Lower lobe of right lung (tissue), 2 donors: ENCODE measurements around the gene CADM1. TPM values are rescaled to one million over a fixed set of nuclear protein-coding genes. Genes with fewer than 3 reads are reported as not detected.

ENCODE experiments used
- ATAC-seq, 2 donors: fragments of 200-7000 bp; cut with Tn5 transposase; one replicate each; pipeline ENCODE4 v1.9.1; 2020 to 2022; ENCODE audit warnings: mild to moderate bottlenecking in 2 of 2, moderate library complexity in 2 of 2
- DNase-seq: peaks from one replicate; pipeline ENCODE4 v3.0.0-alpha.2; 2020
- H3K27ac ChIP-seq: fragments of 200-600 bp; one replicate; pipeline ENCODE4 v1.8.0; 2022
- H3K27me3 ChIP-seq: fragments of 200-600 bp; one replicate; pipeline ENCODE4 v1.8.0; 2022; ENCODE audit warnings: low read depth
- H3K36me3 ChIP-seq: fragments of 200-600 bp; one replicate; pipeline ENCODE4 v1.8.0; 2022; ENCODE audit warnings: mild to moderate bottlenecking
- H3K4me1 ChIP-seq: fragments of 200-600 bp; one replicate; pipeline ENCODE4 v1.8.0; 2022
- H3K4me3 ChIP-seq: fragments of 200-600 bp; one replicate; pipeline ENCODE4 v1.8.0; 2022; ENCODE audit warnings: mild to moderate bottlenecking
- H3K9me3 ChIP-seq: fragments of 200-600 bp; one replicate; pipeline ENCODE4 v1.8.0; 2022
- intact Hi-C: fragments of 100-400 bp; cut with DNase I; formaldehyde crosslinking; loops from one replicate; pipeline ENCODE4 v1.11.0; 2022
- total RNA-seq: library from RNA; stranded (reverse); fragmentation: NEBNext Ultra II Directional; extraction: Animal tissue kit (Norgen Biotek cat#: 25700); gene quantifications from one replicate; pipeline ENCODE4 v1.2.1, GENCODE V29; 2021
- TF ChIP-seq, protein P1 (sequence below): fragments of 200-600 bp; IDR thresholded peaks from one replicate; pipeline ENCODE4 v1.8.0; 2022; ENCODE audit warnings: antibody characterized with exemption, mild to moderate bottlenecking
- donor health status: DM: no; HTN: yes; CAD: no; lungs with severe emphysema.

Gene CADM1
- total RNA-seq, 1 donor from 2014 or later = 149 TPM

GRCh38 chr11:115398333-115399080, 105.7 kb downstream of the CADM1 start:
- no peaks in the 10 kb centered on the region for H3K36me3 ChIP-seq
- no peak for DNase-seq
- H3K9me3 ChIP-seq = no peaks in the 10 kb centered on the region
- no peaks in the 10 kb centered on the region for H3K27me3 ChIP-seq
- no peak overlapping the region for H3K27ac ChIP-seq
- intact Hi-C loops = no loop called here
- no peak overlapping the region for H3K4me3 ChIP-seq
- TF ChIP-seq, protein P1, sequence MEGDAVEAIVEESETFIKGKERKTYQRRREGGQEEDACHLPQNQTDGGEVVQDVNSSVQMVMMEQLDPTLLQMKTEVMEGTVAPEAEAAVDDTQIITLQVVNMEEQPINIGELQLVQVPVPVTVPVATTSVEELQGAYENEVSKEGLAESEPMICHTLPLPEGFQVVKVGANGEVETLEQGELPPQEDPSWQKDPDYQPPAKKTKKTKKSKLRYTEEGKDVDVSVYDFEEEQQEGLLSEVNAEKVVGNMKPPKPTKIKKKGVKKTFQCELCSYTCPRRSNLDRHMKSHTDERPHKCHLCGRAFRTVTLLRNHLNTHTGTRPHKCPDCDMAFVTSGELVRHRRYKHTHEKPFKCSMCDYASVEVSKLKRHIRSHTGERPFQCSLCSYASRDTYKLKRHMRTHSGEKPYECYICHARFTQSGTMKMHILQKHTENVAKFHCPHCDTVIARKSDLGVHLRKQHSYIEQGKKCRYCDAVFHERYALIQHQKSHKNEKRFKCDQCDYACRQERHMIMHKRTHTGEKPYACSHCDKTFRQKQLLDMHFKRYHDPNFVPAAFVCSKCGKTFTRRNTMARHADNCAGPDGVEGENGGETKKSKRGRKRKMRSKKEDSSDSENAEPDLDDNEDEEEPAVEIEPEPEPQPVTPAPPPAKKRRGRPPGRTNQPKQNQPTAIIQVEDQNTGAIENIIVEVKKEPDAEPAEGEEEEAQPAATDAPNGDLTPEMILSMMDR = no peak
- no peak for ATAC-seq
- H3K4me1 ChIP-seq = no peaks in the 10 kb centered on the region

DNA sequence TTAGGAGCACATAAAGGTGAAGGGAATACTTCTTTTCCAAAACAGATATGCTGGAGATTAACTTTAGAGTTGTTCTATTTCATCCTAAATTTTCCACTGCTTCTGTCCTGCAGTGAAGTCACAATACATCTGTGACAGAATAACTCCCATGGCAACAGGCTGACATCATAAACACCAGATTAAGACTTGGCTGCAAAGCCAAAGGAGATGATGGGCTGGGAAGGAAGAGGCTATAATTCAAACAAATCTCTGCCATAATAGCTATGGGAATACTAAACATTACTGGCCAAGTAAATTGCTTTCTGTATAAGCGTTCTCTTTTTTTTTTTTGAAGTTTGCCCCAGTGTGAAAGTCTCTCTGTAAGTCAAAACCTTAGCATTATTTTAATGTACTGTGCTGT, 107.7 kb downstream of the CADM1 start:
- no peaks in the 10 kb centered on the region for H3K27me3 ChIP-seq
- TF ChIP-seq, protein P1 = no peak
- no peaks in the 10 kb centered on the region for H3K9me3 ChIP-seq
- no peaks in the 10 kb centered on the region for H3K36me3 ChIP-seq
- DNase-seq = no peak
- H3K4me3 ChIP-seq = no peak overlapping the region
- H3K4me1 ChIP-seq = peaks cover 2% of the 10 kb centered on the region
- no peak for ATAC-seq
- no peak overlapping the region for H3K27ac ChIP-seq
- intact Hi-C loops = no loop called here

DNA sequence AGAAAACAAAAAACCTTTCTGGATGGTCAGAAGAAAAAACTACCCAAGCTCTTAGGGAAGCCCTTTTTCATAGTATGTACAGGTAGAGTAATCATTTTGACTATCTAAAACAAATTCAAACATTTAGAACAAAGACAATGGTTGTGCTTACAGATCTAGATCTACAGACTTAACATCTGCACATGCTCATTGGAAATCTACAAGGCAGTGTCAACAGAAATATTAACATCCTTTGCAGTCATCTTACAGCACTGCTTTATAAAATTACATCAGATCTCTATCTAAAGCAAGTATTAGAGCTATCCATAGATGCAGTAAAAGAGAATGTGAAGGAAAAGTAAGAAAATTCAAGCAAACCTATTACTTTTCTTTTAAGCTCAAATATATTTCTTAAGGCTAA, 110.3 kb downstream of the CADM1 start:
- Histone ChIP-seq H3K27ac (no peak overlapping the region), H3K36me3 (no peaks in the 10 kb centered on the region), H3K27me3 (no peaks in the 10 kb centered on the region), H3K4me1 (peaks cover 11% of the 10 kb centered on the region), H3K9me3 (no peaks in the 10 kb centered on the region), H3K4me3 (no peak overlapping the region)
- no peak for DNase-seq
- TF ChIP-seq, protein P1 = no peak
- intact Hi-C loops = no loop called here
- no peak for ATAC-seq

DNA sequence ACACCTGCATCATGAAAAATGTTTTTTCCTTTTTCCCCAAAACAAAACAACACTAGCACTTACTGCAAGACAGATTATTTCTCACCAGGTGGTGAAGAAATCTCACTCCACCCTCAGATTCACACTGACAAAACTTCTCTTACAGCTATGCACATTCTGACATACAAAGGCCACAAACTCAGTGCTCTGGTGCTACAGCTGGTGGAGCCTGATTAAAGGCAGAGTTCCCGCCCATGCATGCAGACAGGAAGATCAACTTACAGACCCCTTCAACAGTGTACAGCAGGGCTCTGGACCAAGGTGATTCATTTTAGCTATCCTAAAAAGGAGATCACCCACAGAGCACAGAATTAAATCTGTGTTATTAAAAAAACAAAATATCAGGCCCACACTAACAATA, 112.6 kb downstream of the CADM1 start:
- Histone ChIP-seq H3K36me3 (no peaks in the 10 kb centered on the region), H3K4me1 (peaks cover 11% of the 10 kb centered on the region), H3K27me3 (no peaks in the 10 kb centered on the region), H3K9me3 (no peaks in the 10 kb centered on the region), H3K4me3 (no peak overlapping the region), H3K27ac (no peak overlapping the region)
- intact Hi-C loops = no loop called here
- no peak for ATAC-seq
- TF ChIP-seq, protein P1 = no peak
- DNase-seq = no peak

GRCh38 chr11:115391160-115391559, 113.1 kb downstream of the CADM1 start:
- H3K4me1 ChIP-seq = peaks cover 11% of the 10 kb centered on the region
- no peaks in the 10 kb centered on the region for H3K27me3 ChIP-seq
- no peaks in the 10 kb centered on the region for H3K36me3 ChIP-seq
- intact Hi-C loops = no loop called here
- no peaks in the 10 kb centered on the region for H3K9me3 ChIP-seq
- H3K27ac ChIP-seq = no peak overlapping the region
- DNase-seq = no peak
- TF ChIP-seq, protein P1 = no peak
- no peak overlapping the region for H3K4me3 ChIP-seq
- no peak for ATAC-seq
